B cell (primary cell): ENCODE measurements around the gene ATF3.

Experiments
- EZH2 ChIP-seq: IDR thresholded peaks from 2 replicates; pipeline ENCODE4 v1.6.1; 2012; ENCODE audit warnings: borderline replicate concordance, low read depth, mild to moderate bottlenecking, moderate library complexity, low read length; ENCODE audit not compliant: insufficient read depth, poor library complexity, severe bottlenecking
- TF ChIP-seq, protein P1 (sequence below): fragments of 200-600 bp; IDR thresholded peaks from one replicate; pipeline ENCODE4 v1.8.0; 2022; ENCODE audit warnings: antibody characterized with exemption, mild to moderate bottlenecking

GRCh38 chr1:212614453-212615200 lies 6.1 kb downstream of the ATF3 start:
- TF ChIP-seq, protein P1, sequence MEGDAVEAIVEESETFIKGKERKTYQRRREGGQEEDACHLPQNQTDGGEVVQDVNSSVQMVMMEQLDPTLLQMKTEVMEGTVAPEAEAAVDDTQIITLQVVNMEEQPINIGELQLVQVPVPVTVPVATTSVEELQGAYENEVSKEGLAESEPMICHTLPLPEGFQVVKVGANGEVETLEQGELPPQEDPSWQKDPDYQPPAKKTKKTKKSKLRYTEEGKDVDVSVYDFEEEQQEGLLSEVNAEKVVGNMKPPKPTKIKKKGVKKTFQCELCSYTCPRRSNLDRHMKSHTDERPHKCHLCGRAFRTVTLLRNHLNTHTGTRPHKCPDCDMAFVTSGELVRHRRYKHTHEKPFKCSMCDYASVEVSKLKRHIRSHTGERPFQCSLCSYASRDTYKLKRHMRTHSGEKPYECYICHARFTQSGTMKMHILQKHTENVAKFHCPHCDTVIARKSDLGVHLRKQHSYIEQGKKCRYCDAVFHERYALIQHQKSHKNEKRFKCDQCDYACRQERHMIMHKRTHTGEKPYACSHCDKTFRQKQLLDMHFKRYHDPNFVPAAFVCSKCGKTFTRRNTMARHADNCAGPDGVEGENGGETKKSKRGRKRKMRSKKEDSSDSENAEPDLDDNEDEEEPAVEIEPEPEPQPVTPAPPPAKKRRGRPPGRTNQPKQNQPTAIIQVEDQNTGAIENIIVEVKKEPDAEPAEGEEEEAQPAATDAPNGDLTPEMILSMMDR = no peak
- TF ChIP-seq EZH2 = no peak
